Fibroblast of the aortic adventitia (primary cell): Measurements from ENCODE around the gene RPL4. TPM values are rescaled to one million over a fixed set of nuclear protein-coding genes. Genes with fewer than 3 reads are reported as not detected.

Experiments
- DNase-seq: peaks from one replicate; pipeline ENCODE4 v3.0.0-alpha.2; 2010; ENCODE audit warnings: low read depth
- H3K4me3 ChIP-seq: 2 replicates; pipeline ENCODE4 v1.5.1; 2011; ENCODE audit warnings: low read depth, mild to moderate bottlenecking, control low read depth, low read length, moderate library complexity
- CTCF ChIP-seq: IDR thresholded peaks from 2 replicates; pipeline ENCODE4 v1.5.1; 2011; ENCODE audit warnings: mild to moderate bottlenecking, low read length, control low read depth, inconsistent platforms; ENCODE audit not compliant: insufficient read depth
- total RNA-seq: library from RNA; depleted of rRNA; stranded (reverse); fragments of >200 nt; gene quantifications from 2 replicates; pipeline ENCODE4 v1.2.3, GENCODE V29; 2012; ENCODE audit warnings: low replicate concordance

The RPL4 gene
- 3,473 and 4,222 TPM in 2 replicates for total RNA-seq

- H3K4me3 ChIP-seq = peak within 1 kb of the TSS; percentile 99
- TF ChIP-seq CTCF = no peak
Measured at GRCh38 chr15:66504563-66505429, at the start of gene RPL4, which contains the start of gene ZWILCH. Gene RPL4 (minus strand): TSS chr15:66504855. CDS start chr15:66504790, 65 bp downstream. Gene ZWILCH (plus strand): TSS chr15:66505326. CDS start chr15:66505339, 13 bp downstream.

GRCh38 chr15:66545255-66545654 lies 40.6 kb upstream of the RPL4 start:
- H3K4me3 ChIP-seq = no peak overlapping the region
- no peak for DNase-seq
- no peak for TF ChIP-seq CTCF

More at GRCh38 chr15:66504563-66505429, at the start of gene RPL4, which contains the start of gene ZWILCH:
- peak; percentile 93 for DNase-seq

GRCh38 chr15:66542896-66543295 lies 38.2 kb upstream of the RPL4 start:
- no peak for TF ChIP-seq CTCF
- no peak for DNase-seq
- no peak overlapping the region for H3K4me3 ChIP-seq

- no peak overlapping the region for H3K4me3 ChIP-seq
- TF ChIP-seq CTCF = no peak
- DNase-seq = no peak
Measured at GRCh38 chr15:66535056-66535455, 30.4 kb upstream of the RPL4 start.

GRCh38 chr15:66524838-66525237 lies 20.2 kb upstream of the RPL4 start:
- no peak for DNase-seq
- H3K4me3 ChIP-seq = no peak overlapping the region
- no peak for TF ChIP-seq CTCF

GRCh38 chr15:66523926-66524325 lies 19.3 kb upstream of the RPL4 start:
- TF ChIP-seq CTCF = no peak
- no peak overlapping the region for H3K4me3 ChIP-seq
- DNase-seq = no peak
